Epithelial cell of proximal tubule (primary cell): ENCODE data around the gene PADI3. TPM values are rescaled to one million over a fixed set of nuclear protein-coding genes. Genes with fewer than 3 reads are reported as not detected.

ENCODE experiments used
- DNase-seq: peaks from one replicate; pipeline ENCODE4 v3.0.0-alpha.2; 2011; ENCODE audit warnings: low read depth
- H3K4me3 ChIP-seq: 2 replicates; pipeline ENCODE4 v1.5.1; 2011; ENCODE audit warnings: low read depth, mild to moderate bottlenecking, low read length
- CTCF ChIP-seq: conservative IDR thresholded peaks from 2 replicates; pipeline ENCODE4 v1.5.1; 2012; ENCODE audit warnings: low read depth, mild to moderate bottlenecking, low read length
- total RNA-seq: library from RNA; depleted of rRNA; stranded (reverse); fragments of >200 nt; gene quantifications from 2 replicates; pipeline ENCODE4 v1.2.3, GENCODE V29; 2015

PADI3 gene
- total RNA-seq, 1 donor from 2014 or later = not detected

- DNase-seq = no peak
- TF ChIP-seq CTCF = no peak
- no peak overlapping the region for H3K4me3 ChIP-seq
Observed at GRCh38 chr1:17296086-17296485, 47.2 kb downstream of the PADI3 start.

GRCh38 chr1:17297991-17298390 lies 49.1 kb downstream of the PADI3 start:
- TF ChIP-seq CTCF = no peak
- DNase-seq = no peak
- no peak overlapping the region for H3K4me3 ChIP-seq

DNA sequence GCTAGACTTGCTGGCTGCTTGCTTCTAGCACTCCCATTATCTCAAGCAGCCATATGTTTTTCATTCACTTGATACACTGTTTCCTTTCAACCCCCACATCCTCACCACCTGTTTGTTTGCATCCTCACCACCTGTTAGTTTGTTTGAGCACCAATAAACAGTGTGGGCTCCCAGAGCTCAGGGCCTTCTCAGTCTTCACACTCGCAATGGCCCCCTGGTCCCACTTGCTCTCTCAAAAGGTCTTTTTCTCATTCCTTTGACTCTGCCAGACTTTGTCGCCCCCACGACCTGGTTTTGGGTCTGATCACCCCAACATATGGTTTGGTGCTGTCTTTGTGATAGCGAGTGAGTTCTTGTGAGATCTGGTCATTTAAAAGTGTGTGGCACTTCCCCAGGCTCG lies 52.9 kb downstream of the PADI3 start:
- TF ChIP-seq CTCF = no peak
- no peak for DNase-seq
- no peak overlapping the region for H3K4me3 ChIP-seq

DNA sequence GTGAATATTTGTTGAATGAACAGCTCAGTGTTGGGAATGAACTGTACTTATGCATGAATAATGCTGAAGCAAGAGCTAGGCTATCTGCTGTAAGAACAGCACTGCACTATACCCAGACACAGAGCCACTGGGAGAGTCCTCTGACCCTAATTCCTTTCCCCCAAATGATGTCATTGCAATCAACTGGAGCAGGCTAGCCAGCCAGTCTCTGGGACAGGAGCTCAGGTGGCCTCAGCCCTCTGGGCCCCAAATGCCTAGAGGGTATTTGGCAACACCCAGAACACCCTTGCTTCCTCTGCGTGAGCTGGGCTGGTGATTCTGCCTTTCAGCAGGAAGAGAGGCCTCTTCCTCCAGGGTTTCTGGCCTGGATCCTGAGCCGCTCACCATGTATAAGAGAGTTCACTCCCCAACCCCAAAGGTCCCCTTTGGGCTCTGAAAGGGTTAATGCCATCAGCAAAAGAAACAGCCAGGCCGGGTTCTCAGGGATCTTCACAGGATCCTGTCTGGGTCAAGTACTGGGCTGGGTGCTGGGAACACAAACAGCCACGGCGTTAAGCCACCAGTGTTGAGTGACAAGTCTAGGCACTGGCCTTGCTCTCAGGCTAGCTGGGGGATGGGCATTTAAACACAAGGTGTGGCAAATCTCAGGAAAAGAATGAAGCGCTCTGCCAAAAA lies 55.4 kb downstream of the PADI3 start:
- TF ChIP-seq CTCF = no peak
- DNase-seq = no peak

DNA sequence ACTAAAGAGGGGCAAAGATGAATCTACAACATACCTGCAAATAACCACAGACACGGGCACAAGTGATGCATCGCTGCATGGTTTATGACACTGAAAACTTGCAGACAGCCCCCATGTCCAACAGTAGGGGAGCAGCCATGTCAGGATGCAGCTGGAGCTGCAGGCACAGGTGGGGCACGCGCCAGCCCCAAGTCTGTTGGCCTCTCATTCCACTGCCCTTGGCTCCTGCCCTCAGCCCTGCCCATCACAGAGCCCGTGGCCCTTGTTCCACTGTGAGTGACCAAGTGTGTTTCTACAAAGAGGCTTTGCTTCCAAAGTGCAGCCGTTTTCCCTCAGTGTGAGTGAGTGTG lies 55.9 kb downstream of the PADI3 start:
- DNase-seq = no peak
- no peak for TF ChIP-seq CTCF
- H3K4me3 ChIP-seq = no peak overlapping the region

More for the DNA sequence above, 55.4 kb downstream of the PADI3 start:
- no peak overlapping the region for H3K4me3 ChIP-seq

DNA sequence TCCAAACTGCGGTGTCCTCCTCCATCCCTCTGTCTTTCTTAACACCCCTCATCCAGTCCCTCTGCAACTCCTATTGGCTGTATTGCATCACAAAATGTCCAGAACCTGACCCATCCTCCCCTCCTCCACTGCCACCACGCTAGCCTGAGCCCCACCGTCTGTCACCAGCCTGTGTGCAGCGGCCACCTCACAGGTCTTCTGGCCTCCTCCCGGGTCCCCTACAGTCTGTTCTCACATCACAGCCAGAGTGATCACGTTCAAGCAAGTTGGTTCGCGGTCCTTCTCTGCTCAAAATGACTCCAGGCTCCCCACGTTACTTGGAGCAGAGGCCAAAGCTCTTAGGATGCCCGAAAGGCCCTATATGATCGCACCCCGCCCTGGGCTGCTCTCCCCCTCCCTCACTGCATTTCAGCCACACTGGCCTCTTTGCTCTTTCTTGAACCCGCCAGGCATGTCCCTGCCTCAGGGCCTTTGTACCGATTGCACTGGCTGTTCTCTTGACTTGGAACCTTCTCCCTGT lies 56.7 kb downstream of the PADI3 start:
- no peak for TF ChIP-seq CTCF
- DNase-seq = no peak
- H3K4me3 ChIP-seq = no peak overlapping the region

DNA sequence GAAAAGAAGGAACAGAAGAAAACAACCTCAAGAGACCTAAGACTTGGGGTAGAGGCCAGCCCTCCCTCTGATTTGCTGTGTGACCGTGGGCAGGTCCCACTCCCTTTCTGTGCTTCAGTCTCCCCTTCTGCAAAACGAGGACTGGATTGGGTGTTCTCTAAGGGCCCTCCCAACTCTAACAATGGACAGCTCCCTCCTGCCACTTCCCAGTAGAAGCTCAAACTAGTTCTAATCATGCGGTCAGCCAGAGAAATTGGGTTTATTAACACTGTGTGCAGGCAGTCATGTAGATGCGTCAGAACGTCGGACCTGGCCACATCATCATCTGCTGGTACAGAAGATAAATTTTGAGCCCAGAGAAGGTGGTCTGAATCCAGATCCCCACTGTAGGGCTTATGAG lies 57.5 kb downstream of the PADI3 start:
- TF ChIP-seq CTCF = no peak
- DNase-seq = no peak
- no peak overlapping the region for H3K4me3 ChIP-seq
